ENCODE data around the gene PALD1.

Gene PALD1

DNA sequence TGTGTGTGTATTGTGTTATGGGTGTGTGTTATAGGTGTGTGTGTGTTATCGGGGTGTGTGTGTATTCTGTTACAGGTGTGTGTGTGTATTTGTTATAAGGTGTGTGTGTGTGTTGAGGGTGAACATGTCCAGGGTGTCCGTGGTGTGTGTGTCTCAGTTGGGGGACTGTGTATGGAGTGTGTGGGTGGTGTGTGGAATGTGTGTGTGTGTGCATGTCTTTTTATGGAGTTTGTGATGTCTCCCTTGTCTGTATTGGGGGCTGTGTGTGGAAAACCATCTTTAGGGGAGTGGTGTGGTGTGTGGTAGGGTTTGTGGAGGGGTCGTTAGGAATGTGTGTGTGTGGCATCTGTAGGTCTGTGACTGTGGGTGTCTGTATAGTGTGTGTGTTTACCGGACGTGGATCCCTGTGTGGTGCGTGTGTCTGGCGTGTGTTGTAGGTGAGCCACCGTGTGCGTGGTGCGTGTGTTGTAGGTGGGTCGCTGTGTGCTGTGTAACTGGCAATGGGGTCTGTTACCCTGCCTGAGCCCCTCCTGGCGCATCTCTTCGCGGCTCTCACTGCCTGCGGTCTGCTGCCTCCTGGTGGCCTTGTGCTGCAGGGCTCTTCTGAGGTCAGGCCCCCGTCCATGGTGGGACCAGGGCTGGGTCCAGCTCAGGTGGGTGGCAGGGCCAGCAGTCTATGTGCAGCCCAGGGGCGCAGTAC lies 61.7 kb downstream of the PALD1 start:
- Histone ChIP-seq H3K27me3 (ENCODE audit: insufficient read depth, low read length) (no peaks in the 10 kb centered on the region), H3K4me3 (ENCODE audit: low read length) (no peak overlapping the region), H3K9me3 (ENCODE audit: insufficient read depth, low read depth, low read length) (no peaks in the 10 kb centered on the region), H3K4me1 (ENCODE audit: insufficient read depth, low read length) (peaks cover 16% of the 10 kb centered on the region), H3K9ac (ENCODE audit: low read depth, low read length) (no peak overlapping the region), H3K27ac (ENCODE audit: low read depth, low read length) (no peak overlapping the region), H3K36me3 (ENCODE audit: insufficient read depth, low read length) (peaks cover 21% of the 10 kb centered on the region)
- 83% methylated on average over 17 of the region's 17 CpGs for WGBS

DNA sequence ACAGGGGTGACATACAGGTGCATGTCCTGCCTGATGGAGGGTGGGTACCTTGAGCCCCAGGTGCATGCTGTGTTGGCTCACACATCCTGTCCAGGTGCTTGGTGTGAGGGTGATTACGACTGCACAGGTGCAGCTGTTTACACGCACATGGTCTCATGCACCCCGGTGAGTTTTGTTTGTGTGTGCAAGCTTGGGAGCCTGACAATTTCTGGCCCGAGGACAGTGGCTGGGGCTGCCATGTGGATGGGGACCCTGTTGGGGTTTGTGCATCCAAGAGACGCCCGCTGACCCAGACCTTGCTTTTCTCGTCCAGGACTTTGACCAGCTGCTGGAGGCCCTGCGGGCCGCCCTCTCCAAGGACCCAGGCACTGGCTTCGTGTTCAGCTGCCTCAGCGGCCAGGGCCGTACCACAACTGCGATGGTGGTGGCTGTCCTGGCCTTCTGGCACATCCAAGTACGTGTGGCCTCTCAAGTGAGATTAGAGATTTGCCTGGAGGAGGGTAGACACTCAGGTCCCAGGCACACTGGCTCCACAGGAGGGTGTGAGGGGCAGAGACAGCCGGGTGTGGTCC lies 62.3 kb downstream of the PALD1 start:
- Histone ChIP-seq H3K9me3 (ENCODE audit: insufficient read depth, low read depth, low read length) (no peaks in the 10 kb centered on the region), H3K36me3 (ENCODE audit: insufficient read depth, low read length) (peaks cover 21% of the 10 kb centered on the region), H3K4me1 (ENCODE audit: insufficient read depth, low read length) (peaks cover 15% of the 10 kb centered on the region), H3K27ac (ENCODE audit: low read depth, low read length) (no peak overlapping the region), H3K27me3 (ENCODE audit: insufficient read depth, low read length) (no peaks in the 10 kb centered on the region), H3K4me3 (ENCODE audit: low read length) (no peak overlapping the region), H3K9ac (ENCODE audit: low read depth, low read length) (no peak overlapping the region)
- 94% methylated on average over 15 of the region's 15 CpGs for WGBS

DNA sequence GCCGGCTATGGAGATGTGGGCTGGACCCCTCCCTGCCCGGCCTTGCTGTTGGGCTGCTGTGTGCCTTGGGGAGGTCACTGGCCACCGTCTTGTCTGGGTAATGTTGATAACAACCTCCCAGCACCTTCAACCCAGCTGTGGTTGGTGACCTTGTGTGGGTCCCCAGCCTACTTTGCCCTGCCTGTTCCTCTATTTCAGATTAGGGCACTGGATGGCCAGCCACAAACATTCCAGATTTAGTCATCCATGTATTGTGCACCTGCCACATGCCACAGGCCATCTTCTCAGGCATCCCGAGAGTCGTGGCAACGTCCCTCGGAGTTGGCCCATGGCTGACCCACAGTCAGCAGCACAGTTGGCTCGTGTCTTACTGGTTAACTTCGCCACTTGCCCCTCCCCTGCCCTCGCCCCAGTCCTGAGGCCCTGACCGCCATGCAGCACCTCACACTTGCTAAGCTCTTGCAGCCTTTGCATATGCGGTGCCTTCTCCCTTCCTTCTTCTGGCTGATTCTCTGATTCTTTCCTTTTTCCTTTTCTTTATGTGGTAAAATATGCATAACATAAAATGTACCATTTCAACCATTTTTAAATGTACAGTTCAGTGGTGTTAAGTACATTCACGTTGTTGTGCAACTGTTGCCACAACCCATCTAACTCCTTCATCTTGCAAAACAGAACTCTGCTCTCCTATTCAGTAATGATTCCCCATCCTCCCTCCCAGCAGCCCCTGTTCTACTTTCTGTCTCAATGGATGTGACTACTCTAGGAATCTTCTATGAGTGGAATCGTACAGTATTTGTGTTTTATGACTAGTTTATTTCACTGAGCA lies 63.4 kb downstream of the PALD1 start:
- no peaks in the 10 kb centered on the region for H3K9me3 ChIP-seq (ENCODE audit: insufficient read depth, low read depth, low read length)
- no peak overlapping the region for H3K9ac ChIP-seq (ENCODE audit: low read depth, low read length)
- no peak overlapping the region for H3K27ac ChIP-seq (ENCODE audit: low read depth, low read length)
- H3K27me3 ChIP-seq (ENCODE audit: insufficient read depth, low read length): no peaks in the 10 kb centered on the region
- 91% methylated on average over 13 of the region's 14 CpGs for WGBS
- H3K36me3 ChIP-seq (ENCODE audit: insufficient read depth, low read length): peaks cover 21% of the 10 kb centered on the region
- 0 out of 2 replicates have a peak, but pooled peaks cover 5% of the 10 kb centered on the region for H3K4me1 ChIP-seq (ENCODE audit: insufficient read depth, low read length)
- H3K4me3 ChIP-seq (ENCODE audit: low read length): no peak overlapping the region

DNA sequence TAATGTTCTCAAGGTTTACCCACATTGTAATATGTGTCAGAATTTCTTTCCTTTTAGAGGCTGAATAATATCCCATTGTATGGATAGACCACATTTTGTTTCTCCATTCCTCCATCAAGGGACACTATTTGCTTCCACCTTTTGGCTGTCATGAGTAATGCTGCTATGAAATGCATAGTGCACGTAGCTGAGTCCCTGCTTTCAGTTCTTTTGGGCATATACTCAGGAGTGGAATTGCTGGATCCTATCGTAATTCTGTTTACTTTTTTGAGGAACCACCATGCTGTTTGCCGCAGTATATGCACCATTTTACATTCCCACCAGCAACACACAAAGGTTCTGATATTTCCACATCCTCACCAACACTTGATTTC lies 64.0 kb downstream of the PALD1 start:
- Histone ChIP-seq H3K27me3 (ENCODE audit: insufficient read depth, low read length) (no peaks in the 10 kb centered on the region), H3K4me3 (ENCODE audit: low read length) (no peak overlapping the region), H3K4me1 (ENCODE audit: insufficient read depth, low read length) (0 out of 2 replicates have a peak, but pooled peaks cover under 1% of the 10 kb centered on the region), H3K27ac (ENCODE audit: low read depth, low read length) (no peak overlapping the region), H3K9me3 (ENCODE audit: insufficient read depth, low read depth, low read length) (no peaks in the 10 kb centered on the region), H3K9ac (ENCODE audit: low read depth, low read length) (no peak overlapping the region), H3K36me3 (ENCODE audit: insufficient read depth, low read length) (peaks cover 24% of the 10 kb centered on the region)
- 94% methylated on average over 3 of the region's 3 CpGs for WGBS

DNA sequence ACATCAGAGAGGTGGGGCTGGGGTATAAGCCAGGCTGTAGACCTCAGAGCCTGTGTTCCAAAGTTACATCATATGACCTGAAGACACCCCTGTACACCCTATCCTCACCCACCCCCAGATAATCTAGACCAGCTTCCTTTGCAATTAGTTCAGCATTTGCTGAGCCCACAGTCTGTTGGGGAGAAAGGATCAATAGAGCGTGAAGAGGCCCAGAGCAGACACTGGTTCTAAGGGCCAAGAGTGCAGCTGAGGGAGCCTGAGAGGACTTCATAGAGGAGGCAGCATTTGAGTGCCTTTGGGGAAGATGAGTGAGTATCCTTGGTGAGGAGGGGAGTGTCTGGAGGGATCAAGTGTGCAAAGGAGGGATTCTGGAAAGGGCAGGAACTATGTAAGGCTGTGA lies 65.3 kb downstream of the PALD1 start:
- Histone ChIP-seq H3K9ac (ENCODE audit: low read depth, low read length) (no peak overlapping the region), H3K27me3 (ENCODE audit: insufficient read depth, low read length) (no peaks in the 10 kb centered on the region), H3K4me3 (ENCODE audit: low read length) (no peak overlapping the region), H3K4me1 (ENCODE audit: insufficient read depth, low read length) (no peaks in the 10 kb centered on the region), H3K36me3 (ENCODE audit: insufficient read depth, low read length) (peaks cover 24% of the 10 kb centered on the region), H3K9me3 (ENCODE audit: insufficient read depth, low read depth, low read length) (no peaks in the 10 kb centered on the region), H3K27ac (ENCODE audit: low read depth, low read length) (no peak overlapping the region)
- 88% methylated on average over 1 of the region's 1 CpG for WGBS

DNA sequence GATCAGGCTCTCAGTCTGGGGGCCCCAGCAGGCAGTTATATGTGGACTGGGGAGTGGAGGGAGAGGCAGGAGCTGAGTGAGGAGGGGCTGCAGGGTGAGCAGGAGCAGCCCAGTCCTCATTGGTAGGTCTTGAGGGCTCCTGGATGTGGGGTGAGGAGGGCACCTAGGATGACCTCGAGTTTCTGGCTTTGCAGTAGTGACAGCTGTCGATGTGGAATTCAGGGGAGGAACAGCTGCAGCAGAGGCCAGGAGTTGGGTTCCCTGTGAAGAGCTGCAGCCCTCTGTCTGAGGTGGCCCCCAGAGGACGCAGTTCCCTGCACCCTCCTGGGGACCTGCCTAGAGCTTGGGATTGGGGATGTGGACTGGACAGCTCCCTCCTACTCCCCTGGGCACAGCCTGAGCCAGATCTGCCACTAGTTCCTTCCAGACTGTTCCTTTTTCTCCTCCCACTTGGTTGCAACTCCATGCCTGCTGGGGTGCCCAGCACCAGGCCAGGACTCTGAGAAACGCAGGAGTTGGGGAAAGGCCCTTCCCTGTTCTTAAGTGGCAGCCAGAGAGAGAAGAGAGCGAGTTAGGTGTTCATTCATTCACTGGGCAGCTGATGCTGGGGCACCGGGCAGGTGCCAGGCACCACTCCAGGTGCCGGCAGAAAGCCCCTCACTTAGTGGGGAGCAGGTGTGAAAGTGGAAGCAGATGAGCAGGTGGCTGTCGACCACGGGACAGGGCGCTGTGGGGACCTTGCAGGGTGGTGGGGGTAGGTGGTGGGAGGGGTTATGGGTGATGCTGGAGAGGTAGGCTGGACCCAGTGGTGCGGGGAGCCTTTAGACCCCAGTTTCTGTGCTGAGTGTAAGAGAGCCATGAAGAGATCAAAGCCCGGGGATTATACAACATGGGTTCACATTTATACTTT lies 66.1 kb downstream of the PALD1 start:
- Histone ChIP-seq H3K36me3 (ENCODE audit: insufficient read depth, low read length) (peaks cover 24% of the 10 kb centered on the region), H3K9me3 (ENCODE audit: insufficient read depth, low read depth, low read length) (no peaks in the 10 kb centered on the region), H3K9ac (ENCODE audit: low read depth, low read length) (no peak overlapping the region), H3K4me1 (ENCODE audit: insufficient read depth, low read length) (no peaks in the 10 kb centered on the region), H3K27ac (ENCODE audit: low read depth, low read length) (no peak overlapping the region), H3K27me3 (ENCODE audit: insufficient read depth, low read length) (no peaks in the 10 kb centered on the region), H3K4me3 (ENCODE audit: low read length) (no peak overlapping the region)
- 93% methylated on average over 12 of the region's 12 CpGs for whole genome bisulfite sequencing

DNA sequence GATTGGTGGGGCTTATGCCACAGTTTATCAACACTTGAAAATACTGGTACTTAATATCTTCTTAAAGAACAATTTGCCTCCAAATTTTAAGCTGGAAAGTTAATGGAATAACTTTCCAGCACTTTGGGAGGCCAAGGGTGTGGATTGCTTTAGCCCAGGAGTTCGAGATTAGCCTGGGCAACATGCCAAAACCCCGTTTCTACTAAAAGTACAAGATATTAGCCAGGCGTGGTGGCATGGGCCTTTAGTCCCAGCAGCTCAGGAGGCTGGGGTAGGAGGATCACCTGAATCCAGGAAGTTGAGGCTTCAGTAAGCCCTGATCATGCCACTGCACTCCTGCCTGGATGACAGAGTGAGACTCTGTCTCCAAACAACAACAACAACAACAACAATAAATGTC lies 68.0 kb downstream of the PALD1 start:
- peaks cover 23% of the 10 kb centered on the region for H3K36me3 ChIP-seq (ENCODE audit: insufficient read depth, low read length)
- WGBS: 94% methylated on average over 3 of the region's 3 CpGs
- no peaks in the 10 kb centered on the region for H3K4me1 ChIP-seq (ENCODE audit: insufficient read depth, low read length)
- no peaks in the 10 kb centered on the region for H3K9me3 ChIP-seq (ENCODE audit: insufficient read depth, low read depth, low read length)
- H3K27ac ChIP-seq (ENCODE audit: low read depth, low read length): no peak overlapping the region
- H3K27me3 ChIP-seq (ENCODE audit: insufficient read depth, low read length): no peaks in the 10 kb centered on the region
- H3K9ac ChIP-seq (ENCODE audit: low read depth, low read length): no peak overlapping the region
- H3K4me3 ChIP-seq (ENCODE audit: low read length): no peak overlapping the region

DNA sequence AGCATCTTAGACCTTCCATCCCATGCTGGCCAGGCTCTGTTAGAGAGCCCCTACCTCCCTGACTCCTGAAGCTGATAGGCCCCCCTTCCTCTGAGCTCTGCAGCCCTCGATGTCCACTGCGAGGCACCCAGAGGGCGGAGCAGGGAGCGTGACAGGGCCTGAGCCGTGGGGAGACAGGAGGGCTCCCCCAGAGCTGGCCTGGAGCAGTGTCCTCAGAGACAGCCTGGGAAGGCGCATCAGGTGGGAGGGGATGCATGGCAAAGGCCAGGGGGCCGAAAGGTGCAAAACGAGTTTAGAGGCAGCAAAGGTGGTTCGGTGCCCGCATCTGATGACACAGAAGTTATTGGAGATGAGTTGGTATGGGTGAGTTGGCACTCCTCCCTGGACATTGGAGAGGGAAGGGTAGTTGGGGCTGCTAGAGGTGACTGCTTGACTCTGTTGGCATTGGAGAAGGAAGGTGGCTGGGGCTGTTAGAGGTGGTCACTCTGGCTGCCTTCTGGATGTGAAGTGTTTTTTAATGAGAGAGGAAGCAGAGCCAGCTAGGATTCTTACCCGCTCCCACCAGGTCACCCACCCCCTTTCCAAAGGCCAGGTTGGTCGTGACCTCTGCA lies 70.9 kb downstream of the PALD1 start:
- H3K9ac ChIP-seq (ENCODE audit: low read depth, low read length): no peak overlapping the region
- no peak overlapping the region for H3K4me3 ChIP-seq (ENCODE audit: low read length)
- H3K9me3 ChIP-seq (ENCODE audit: insufficient read depth, low read depth, low read length): no peaks in the 10 kb centered on the region
- H3K27me3 ChIP-seq (ENCODE audit: insufficient read depth, low read length): no peaks in the 10 kb centered on the region
- peaks cover 30% of the 10 kb centered on the region for H3K36me3 ChIP-seq (ENCODE audit: insufficient read depth, low read length)
- no peaks in the 10 kb centered on the region for H3K4me1 ChIP-seq (ENCODE audit: insufficient read depth, low read length)
- WGBS: 85% methylated on average over 12 of the region's 12 CpGs
- H3K27ac ChIP-seq (ENCODE audit: low read depth, low read length): no peak overlapping the region

DNA sequence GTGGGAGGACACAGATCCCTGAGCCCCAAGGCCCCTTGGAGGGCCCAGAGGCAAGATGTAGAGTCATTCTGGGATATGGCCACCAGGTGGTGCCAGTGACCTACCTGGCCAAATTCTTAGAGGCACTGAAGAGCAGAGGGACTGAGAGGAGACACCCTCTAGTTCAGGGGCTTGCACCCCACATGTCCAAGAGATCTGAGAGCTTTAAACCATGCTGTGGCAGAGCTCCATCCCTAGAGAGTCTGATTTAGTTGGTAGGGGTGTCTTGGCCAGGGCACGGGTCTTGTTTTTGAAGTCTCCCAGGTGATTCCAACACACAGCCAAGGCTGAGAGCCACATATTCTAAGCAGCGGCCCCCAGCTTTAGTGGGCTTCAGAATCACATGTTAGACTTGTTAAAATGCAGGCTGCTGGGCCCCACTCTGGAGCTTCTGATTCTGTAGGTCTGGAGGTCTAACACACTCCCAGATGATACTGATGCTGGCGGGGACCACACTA lies 71.4 kb downstream of the PALD1 start:
- H3K36me3 ChIP-seq (ENCODE audit: insufficient read depth, low read length): peaks cover 30% of the 10 kb centered on the region
- H3K27me3 ChIP-seq (ENCODE audit: insufficient read depth, low read length): no peaks in the 10 kb centered on the region
- H3K4me3 ChIP-seq (ENCODE audit: low read length): no peak overlapping the region
- H3K9me3 ChIP-seq (ENCODE audit: insufficient read depth, low read depth, low read length): no peaks in the 10 kb centered on the region
- no peak overlapping the region for H3K27ac ChIP-seq (ENCODE audit: low read depth, low read length)
- no peaks in the 10 kb centered on the region for H3K4me1 ChIP-seq (ENCODE audit: insufficient read depth, low read length)
- 93% methylated on average over 3 of the region's 3 CpGs for WGBS
- H3K9ac ChIP-seq (ENCODE audit: low read depth, low read length): no peak overlapping the region

DNA sequence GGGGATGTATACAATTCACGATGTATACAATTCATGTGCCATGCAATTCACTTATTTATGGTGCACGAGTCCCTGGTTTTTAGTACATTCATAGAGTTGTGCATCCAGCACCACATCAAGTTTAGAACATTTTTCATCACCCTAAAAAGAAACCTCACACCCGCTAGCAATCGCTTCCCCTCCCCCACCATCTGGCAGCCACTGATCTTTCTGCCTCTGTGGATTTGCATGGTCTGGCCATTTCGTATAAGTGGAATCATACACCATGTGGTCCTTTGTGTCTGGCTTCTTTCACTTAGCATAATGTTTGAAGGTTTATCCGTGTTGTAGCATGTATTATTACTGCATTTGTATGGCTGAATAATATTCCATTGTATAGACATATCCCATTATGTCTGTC lies 71.9 kb downstream of the PALD1 start:
- no peaks in the 10 kb centered on the region for H3K27me3 ChIP-seq (ENCODE audit: insufficient read depth, low read length)
- H3K9ac ChIP-seq (ENCODE audit: low read depth, low read length): no peak overlapping the region
- 93% methylated on average over 6 of the region's 6 CpGs for WGBS
- H3K36me3 ChIP-seq (ENCODE audit: insufficient read depth, low read length): peaks cover 30% of the 10 kb centered on the region
- H3K27ac ChIP-seq (ENCODE audit: low read depth, low read length): no peak overlapping the region
- no peaks in the 10 kb centered on the region for H3K9me3 ChIP-seq (ENCODE audit: insufficient read depth, low read depth, low read length)
- no peak overlapping the region for H3K4me3 ChIP-seq (ENCODE audit: low read length)
- no peaks in the 10 kb centered on the region for H3K4me1 ChIP-seq (ENCODE audit: insufficient read depth, low read length)
